IMR-90 (cell line): ENCODE measurements around the gene SH3BP2. TPM values are rescaled to one million over a fixed set of nuclear protein-coding genes. Genes with fewer than 3 reads are reported as not detected.

Source experiments
- ATAC-seq: fragments of 200-7000 bp; cut with Tn5 transposase; 2 replicates; pipeline ENCODE4 v1.9.1; 2020; ENCODE audit warnings: low read depth, mild to moderate bottlenecking, moderate library complexity
- BruUV-seq: library from RNA; stranded (reverse); fragments of 400-500 nt; replicated peaks from 2 replicates; lab custom pipeline; 2021; lab: Mats Ljungman, UMichigan
- CTCF ChIA-PET: fragments of 300-600 bp; formaldehyde crosslinking; extraction: SDS; loops from one replicate; lab custom pipeline; 2021; ENCODE audit warnings: antibody characterized with exemption; lab: Yijun Ruan, JAX
- POLR2A ChIA-PET: fragments of 300-600 bp; sonication (Branson Sonifier 250); formaldehyde crosslinking; loops from one replicate; lab custom pipeline; 2022; ENCODE audit warnings: antibody characterized with exemption; ENCODE audit not compliant: unreplicated experiment; lab: Charles Lee
- DNase-seq: peaks from one replicate; pipeline ENCODE4 v3.0.0; 2013
- H2AFZ ChIP-seq: replicated peaks from 2 replicates; pipeline ENCODE3; 2013; ENCODE audit warnings: low read length, mild to moderate bottlenecking; ENCODE audit not compliant: poor library complexity
- H2AK5ac ChIP-seq: 2 replicates; pipeline ENCODE4 v1.6.1; 2013; ENCODE audit warnings: low read depth, low read length, inconsistent platforms
- H2AK9ac ChIP-seq: replicated peaks from 2 replicates; pipeline ENCODE3; 2013; ENCODE audit warnings: mild to moderate bottlenecking, low read depth, low read length, moderate library complexity; ENCODE audit not compliant: poor library complexity
- H2BK120ac ChIP-seq: 2 replicates; pipeline ENCODE4 v1.6.1; 2013; ENCODE audit warnings: low read depth, low read length, inconsistent platforms
- H2BK15ac ChIP-seq: 3 replicates; pipeline ENCODE4 v1.6.1; 2013; ENCODE audit warnings: low read depth, low read length, inconsistent platforms
- H2BK20ac ChIP-seq: 2 replicates; pipeline ENCODE4 v1.6.1; 2013; ENCODE audit warnings: low read depth, mild to moderate bottlenecking, inconsistent platforms, low read length, moderate library complexity
- H2BK5ac ChIP-seq: 2 replicates; pipeline ENCODE4 v1.6.1; 2013; ENCODE audit warnings: mild to moderate bottlenecking, low read depth, low read length, inconsistent platforms; ENCODE audit not compliant: poor library complexity, severe bottlenecking
- H3K14ac ChIP-seq: replicated peaks from 2 replicates; pipeline ENCODE4 v1.6.1; 2013; ENCODE audit warnings: low read depth, low read length, inconsistent platforms
- H3K18ac ChIP-seq: 2 replicates; pipeline ENCODE4 v1.6.1; 2013; ENCODE audit warnings: low read depth, low read length, control low read depth
- H3K23ac ChIP-seq: 2 replicates; pipeline ENCODE4 v1.6.1; 2013; ENCODE audit warnings: low read depth, low read length, inconsistent platforms
- H3K27ac ChIP-seq: 2 replicates; pipeline ENCODE4 v1.5.1; 2013; ENCODE audit warnings: mild to moderate bottlenecking, control low read depth, low read length; ENCODE audit not compliant: insufficient read depth
- H3K27me3 ChIP-seq: 2 replicates; pipeline ENCODE4 v1.6.1; 2013; ENCODE audit warnings: low read length; ENCODE audit not compliant: control insufficient read depth, insufficient read depth
- H3K36me3 ChIP-seq: 2 replicates; pipeline ENCODE4 v1.6.1; 2013; ENCODE audit warnings: low read length, mixed read lengths; ENCODE audit not compliant: control insufficient read depth, insufficient read depth
- H3K4ac ChIP-seq: 2 replicates; pipeline ENCODE4 v1.6.1; 2013; ENCODE audit warnings: low read depth, low read length, inconsistent platforms
- H3K4me1 ChIP-seq: 2 replicates; pipeline ENCODE4 v1.6.1; 2013; ENCODE audit warnings: low read length, mixed read lengths; ENCODE audit not compliant: control insufficient read depth, insufficient read depth
- H3K4me2 ChIP-seq: 2 replicates; pipeline ENCODE4 v1.6.1; 2013; ENCODE audit warnings: low read depth, mild to moderate bottlenecking, control low read depth, low read length, moderate library complexity
- H3K4me3 ChIP-seq: 2 replicates; pipeline ENCODE4 v1.5.1; 2013; ENCODE audit warnings: low read depth, mild to moderate bottlenecking, control low read depth, low read length, moderate library complexity; ENCODE audit not compliant: insufficient read depth
- H3K56ac ChIP-seq: 2 replicates; pipeline ENCODE4 v1.6.1; 2013; ENCODE audit warnings: low read length, inconsistent platforms; ENCODE audit not compliant: insufficient read depth; ENCODE audit errors: extremely low read depth
- H3K79me1 ChIP-seq, 2 experiments: 2 replicates each; pipeline ENCODE4 v1.6.1; 2013; ENCODE audit warnings: low read length in 2 of 2, inconsistent platforms in 1 of 2, low read depth in 1 of 2
- H3K9ac ChIP-seq: 2 replicates; pipeline ENCODE4 v1.6.1; 2013; ENCODE audit warnings: low read depth, low read length, control low read depth
- H3K9me1 ChIP-seq: 2 replicates; pipeline ENCODE4 v1.6.1; 2013; ENCODE audit warnings: low read length, inconsistent platforms; ENCODE audit not compliant: insufficient read depth
- H3K9me3 ChIP-seq: 2 replicates; pipeline ENCODE4 v1.6.1; 2013; ENCODE audit warnings: low read length; ENCODE audit not compliant: control insufficient read depth, insufficient read depth
- H4K20me1 ChIP-seq: 2 replicates; pipeline ENCODE4 v1.6.1; 2013; ENCODE audit warnings: low read length, inconsistent platforms; ENCODE audit not compliant: insufficient read depth
- H4K5ac ChIP-seq: 2 replicates; pipeline ENCODE4 v1.6.1; 2013; ENCODE audit warnings: mild to moderate bottlenecking, low read depth, low read length, control low read depth
- H4K8ac ChIP-seq, 2 experiments: 2 replicates each; pipeline ENCODE4 v1.6.1; 2013; ENCODE audit warnings: low read depth in 2 of 2, low read length in 2 of 2, control low read depth in 1 of 2, inconsistent platforms in 1 of 2
- H4K91ac ChIP-seq: 2 replicates; pipeline ENCODE4 v1.6.1; 2013; ENCODE audit warnings: low read depth, low read length, inconsistent platforms; ENCODE audit not compliant: insufficient read depth
- BHLHE40 ChIP-seq: fragments of 150-350 bp; IDR thresholded peaks from 2 replicates; pipeline ENCODE4 v1.6.1; 2016; ENCODE audit warnings: mild to moderate bottlenecking, low read depth, low read length
- CEBPB ChIP-seq: IDR thresholded peaks from 2 replicates; pipeline ENCODE4 v1.6.1; 2012; ENCODE audit warnings: low read depth, low read length, improper control_type of control experiment
- CHD1 ChIP-seq: IDR thresholded peaks from 2 replicates; pipeline ENCODE4 v1.6.1; 2012; ENCODE audit warnings: low read depth, low read length, improper control_type of control experiment
- CTCF ChIP-seq: conservative IDR thresholded peaks from 2 replicates; pipeline ENCODE4 v1.5.1; 2012; ENCODE audit warnings: mild to moderate bottlenecking, low read depth, low read length, improper control_type of control experiment
- FOS ChIP-seq: fragments of 150-350 bp; IDR thresholded peaks from 2 replicates; pipeline ENCODE4 v1.6.1; 2016; ENCODE audit warnings: low read depth, low read length
- MAFK ChIP-seq: IDR thresholded peaks from 2 replicates; pipeline ENCODE4 v1.6.1; 2012; ENCODE audit warnings: low read depth, low read length, improper control_type of control experiment
- MAZ ChIP-seq: IDR thresholded peaks from 2 replicates; pipeline ENCODE4 v1.6.1; 2012; ENCODE audit warnings: low read depth, mild to moderate bottlenecking, low read length, improper control_type of control experiment, moderate library complexity, borderline replicate concordance
- MXI1 ChIP-seq: IDR thresholded peaks from 2 replicates; pipeline ENCODE4 v1.6.1; 2012; ENCODE audit warnings: low read depth, mild to moderate bottlenecking, low read length, moderate library complexity, borderline replicate concordance
- NFE2L2 ChIP-seq: fragments of 150-350 bp; IDR thresholded peaks from 2 replicates; pipeline ENCODE4 v1.6.1; 2016; ENCODE audit warnings: low read depth, mild to moderate bottlenecking, low read length
- POLR2A ChIP-seq: IDR thresholded peaks from 2 replicates; pipeline ENCODE4 v1.6.1; 2012; ENCODE audit warnings: mild to moderate bottlenecking, low read depth, low read length
- RAD21 ChIP-seq: IDR thresholded peaks from 2 replicates; pipeline ENCODE4 v1.6.1; 2012; ENCODE audit warnings: low read length, improper control_type of control experiment
- RCOR1 ChIP-seq: IDR thresholded peaks from 2 replicates; pipeline ENCODE4 v1.6.1; 2012; ENCODE audit warnings: mild to moderate bottlenecking, low read length, improper control_type of control experiment; ENCODE audit not compliant: insufficient replicate concordance
- RFX5 ChIP-seq: IDR thresholded peaks from 2 replicates; pipeline ENCODE4 v1.8.0; 2012; ENCODE audit warnings: low read depth, mild to moderate bottlenecking, low read length, moderate library complexity
- SMC3 ChIP-seq: fragments of 150-350 bp; IDR thresholded peaks from 2 replicates; pipeline ENCODE4 v1.6.1; 2016; ENCODE audit warnings: low read depth, mild to moderate bottlenecking, antibody characterized with exemption, low read length, moderate library complexity
- USF2 ChIP-seq: fragments of 150-350 bp; IDR thresholded peaks from 2 replicates; pipeline ENCODE4 v1.6.1; 2017; ENCODE audit warnings: mild to moderate bottlenecking, antibody characterized with exemption, low read length, low read depth
- WGBS, 2 experiments: methylation state at CpG; one replicate each; pipeline versions ENCODE4 v1.1.5 to v1.1.7; 2013; ENCODE audit warnings: missing lambda C conversion rate in 2 of 2; ENCODE audit not compliant: insufficient read length in 1 of 2; ENCODE audit errors: extremely low coverage in 2 of 2; 5-methylcytosine and 5-hydroxymethylcytosine counted together
- dilution Hi-C: fragments of 300-500 bp; cut with HindIII; formaldehyde crosslinking; loops from one replicate; pipeline ENCODE4 v1.14.3; 2018; ENCODE audit warnings: low sequenced_read_pairs; ENCODE audit not compliant: unreplicated experiment
- in situ Hi-C: fragments of 300-500 bp; cut with MboI; formaldehyde crosslinking; loops from 3 replicates; pipeline ENCODE4 v1.14.3; 2019; ENCODE audit warnings: low sequenced_read_pairs, inconsistent platforms, mixed read lengths
- intact Hi-C: fragments of 100-400 bp; cut with micrococcal nuclease; formaldehyde crosslinking; loops from 2 replicates; pipeline ENCODE4 v1.10.0; 2022
- polyA plus RNA-seq, 3 experiments: library from polyadenylated mRNA; depleted of rRNA; stranded (reverse); fragments of >200 nt; gene quantifications; 2 replicates each; pipeline ENCODE4 v1.2.3, GENCODE V29; 2012; ENCODE audit warnings: low replicate concordance in 1 of 3
- total RNA-seq: library from RNA; depleted of rRNA; stranded (reverse); fragments of >200 nt; gene quantifications from 2 replicates; pipeline ENCODE4 v1.2.3, GENCODE V29; 2012
- TF ChIP-seq, protein P1 (sequence below): fragments of 150-350 bp; IDR thresholded peaks from 2 replicates; pipeline ENCODE4 v1.6.1; 2016; ENCODE audit warnings: low read depth, mild to moderate bottlenecking, low read length, moderate library complexity, borderline replicate concordance

Gene SH3BP2
- total and polyA plus RNA-seq, 2 of the 4 experiments (the other 2 are of a cell fraction): 9.0 to 37.2 TPM

GRCh38 chr4:2835978-2836377 lies 43.1 kb downstream of the SH3BP2 start:
- no peak overlapping the region for H3K27ac ChIP-seq
- H3K14ac ChIP-seq: no peak overlapping the region
- H2AFZ ChIP-seq: no peak overlapping the region
- in situ Hi-C loops (no loop called here), dilution Hi-C loops (no loop called here), intact Hi-C loops (no loop called here)
- no peak overlapping the region for H3K4ac ChIP-seq
- H3K27me3 ChIP-seq: no peaks in the 10 kb centered on the region
- H2BK20ac ChIP-seq: no peak overlapping the region
- peaks cover 19% of the 10 kb centered on the region; the same call in 1 of the 2 replicates for H3K9me1 ChIP-seq
- H2AK9ac ChIP-seq: no peak overlapping the region
- peaks cover 4% of the 10 kb centered on the region; the same call in 1 of the 2 replicates for H3K4me1 ChIP-seq
- no peak overlapping the region for H4K91ac ChIP-seq
- peaks cover 3 to 22% of the 10 kb centered on the region in 2 experiments; a peak in 3 of 4 replicates for H3K79me1 ChIP-seq
- H4K5ac ChIP-seq: no peak overlapping the region
- no peak overlapping the region for H3K9ac ChIP-seq
- WGBS, 2 experiments: no CpG with 5 or more reads among the region's 8 CpGs
- ATAC-seq (no peak), DNase-seq (no peak)
- H2BK120ac ChIP-seq: no peak overlapping the region
- no peak overlapping the region for H4K8ac ChIP-seq
- H3K56ac ChIP-seq: no peak overlapping the region
- no peak overlapping the region for H2AK5ac ChIP-seq
- POLR2A ChIA-PET: no interaction called here
- H3K23ac ChIP-seq: no peak overlapping the region
- no peak overlapping the region for H3K4me2 ChIP-seq
- CTCF ChIA-PET: no interaction called here
- peaks cover 45% of the 10 kb centered on the region for H3K36me3 ChIP-seq
- BruUV-seq: no TSS peak
- TF ChIP-seq BHLHE40 (no peak), USF2 (no peak), POLR2A (no peak), CEBPB (no peak), RAD21 (no peak), CTCF (no peak), NFE2L2 (no peak), MAZ (no peak), MXI1 (no peak), RFX5 (no peak), SMC3 (no peak), FOS (no peak), CHD1 (no peak), RCOR1 (no peak), MAFK (no peak)
- TF ChIP-seq, protein P1, sequence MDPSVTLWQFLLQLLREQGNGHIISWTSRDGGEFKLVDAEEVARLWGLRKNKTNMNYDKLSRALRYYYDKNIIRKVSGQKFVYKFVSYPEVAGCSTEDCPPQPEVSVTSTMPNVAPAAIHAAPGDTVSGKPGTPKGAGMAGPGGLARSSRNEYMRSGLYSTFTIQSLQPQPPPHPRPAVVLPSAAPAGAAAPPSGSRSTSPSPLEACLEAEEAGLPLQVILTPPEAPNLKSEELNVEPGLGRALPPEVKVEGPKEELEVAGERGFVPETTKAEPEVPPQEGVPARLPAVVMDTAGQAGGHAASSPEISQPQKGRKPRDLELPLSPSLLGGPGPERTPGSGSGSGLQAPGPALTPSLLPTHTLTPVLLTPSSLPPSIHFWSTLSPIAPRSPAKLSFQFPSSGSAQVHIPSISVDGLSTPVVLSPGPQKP: no peak
- H3K4me3 ChIP-seq: no peak overlapping the region
- H4K20me1 ChIP-seq: no peaks in the 10 kb centered on the region; the same call in 1 of the 2 replicates
- H2BK15ac ChIP-seq: no peak overlapping the region
- H3K18ac ChIP-seq: no peak overlapping the region
- no peaks in the 10 kb centered on the region for H3K9me3 ChIP-seq
- no peak overlapping the region for H2BK5ac ChIP-seq
